GM12801 (cell line): ENCODE data around the gene STX1B.

Source experiments
- TF ChIP-seq, protein P1 (sequence below): IDR thresholded peaks from one replicate; pipeline ENCODE4 v1.5.1; 2011; ENCODE audit warnings: control low read depth; ENCODE audit not compliant: insufficient read length; ENCODE audit errors: extremely low read depth

Gene STX1B

DNA sequence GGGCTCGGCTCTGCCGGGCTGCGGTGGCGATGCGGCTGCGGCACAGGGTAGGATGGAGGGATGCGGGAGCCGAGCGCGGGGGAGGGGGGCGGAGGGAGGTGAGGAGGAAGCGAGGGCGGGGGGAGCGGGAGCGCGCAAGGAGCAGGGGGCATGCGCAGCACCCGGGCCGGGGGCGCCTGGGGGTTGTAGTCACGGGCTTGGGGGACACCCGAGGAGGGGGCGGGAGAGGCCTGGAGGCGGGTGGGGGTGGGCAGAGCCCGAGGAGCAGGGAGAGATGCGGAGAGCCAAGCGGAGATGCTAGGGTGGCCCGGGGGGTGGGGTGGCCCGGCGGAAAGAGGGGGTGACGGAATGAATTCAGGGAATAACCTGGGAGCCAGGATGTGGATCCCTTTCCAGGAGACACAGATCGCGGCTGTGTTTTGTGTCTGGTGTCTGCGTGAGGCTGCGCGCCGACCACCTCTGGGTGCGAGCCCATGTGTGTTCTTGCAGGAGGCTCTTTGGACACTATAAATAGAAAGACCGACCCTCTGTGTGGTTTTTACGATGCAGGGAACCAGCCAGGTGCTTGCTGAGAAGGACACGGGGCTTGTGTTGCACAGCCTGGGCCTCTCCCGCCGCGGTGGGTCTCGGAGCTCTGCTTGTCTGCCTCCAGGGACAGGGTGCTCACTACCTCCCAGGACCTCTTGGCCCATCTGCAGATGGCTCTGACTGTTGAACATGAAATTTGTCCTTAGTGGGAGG is at the start of gene STX1B:
TSS of gene STX1B (minus strand) at position 54 of the 741 bp plus-strand sequence. CDS start 242 bp downstream, outside the sequence.
- TF ChIP-seq, protein P1, sequence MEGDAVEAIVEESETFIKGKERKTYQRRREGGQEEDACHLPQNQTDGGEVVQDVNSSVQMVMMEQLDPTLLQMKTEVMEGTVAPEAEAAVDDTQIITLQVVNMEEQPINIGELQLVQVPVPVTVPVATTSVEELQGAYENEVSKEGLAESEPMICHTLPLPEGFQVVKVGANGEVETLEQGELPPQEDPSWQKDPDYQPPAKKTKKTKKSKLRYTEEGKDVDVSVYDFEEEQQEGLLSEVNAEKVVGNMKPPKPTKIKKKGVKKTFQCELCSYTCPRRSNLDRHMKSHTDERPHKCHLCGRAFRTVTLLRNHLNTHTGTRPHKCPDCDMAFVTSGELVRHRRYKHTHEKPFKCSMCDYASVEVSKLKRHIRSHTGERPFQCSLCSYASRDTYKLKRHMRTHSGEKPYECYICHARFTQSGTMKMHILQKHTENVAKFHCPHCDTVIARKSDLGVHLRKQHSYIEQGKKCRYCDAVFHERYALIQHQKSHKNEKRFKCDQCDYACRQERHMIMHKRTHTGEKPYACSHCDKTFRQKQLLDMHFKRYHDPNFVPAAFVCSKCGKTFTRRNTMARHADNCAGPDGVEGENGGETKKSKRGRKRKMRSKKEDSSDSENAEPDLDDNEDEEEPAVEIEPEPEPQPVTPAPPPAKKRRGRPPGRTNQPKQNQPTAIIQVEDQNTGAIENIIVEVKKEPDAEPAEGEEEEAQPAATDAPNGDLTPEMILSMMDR: no peak

DNA sequence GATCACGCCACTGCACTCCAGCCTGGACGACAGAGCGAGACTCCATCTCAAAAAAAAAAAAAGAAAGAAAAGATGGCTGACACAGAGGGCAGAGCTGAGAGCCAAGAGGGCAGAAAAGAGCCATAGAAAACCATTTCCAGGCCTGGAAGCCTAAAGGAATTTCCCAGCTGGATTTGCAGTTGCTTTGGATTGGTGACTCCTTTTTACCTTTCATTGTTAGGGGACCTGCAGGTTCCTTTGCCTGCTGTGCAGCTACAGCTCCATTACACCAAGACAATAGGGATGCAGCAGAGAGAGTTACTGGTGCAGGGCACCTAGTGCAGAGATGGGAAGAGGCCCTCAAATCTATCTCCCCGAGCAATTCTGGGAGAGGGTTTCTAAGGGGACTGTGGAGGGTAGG is 45.2 kb upstream of the STX1B start:
- TF ChIP-seq, protein P1: no peak

DNA sequence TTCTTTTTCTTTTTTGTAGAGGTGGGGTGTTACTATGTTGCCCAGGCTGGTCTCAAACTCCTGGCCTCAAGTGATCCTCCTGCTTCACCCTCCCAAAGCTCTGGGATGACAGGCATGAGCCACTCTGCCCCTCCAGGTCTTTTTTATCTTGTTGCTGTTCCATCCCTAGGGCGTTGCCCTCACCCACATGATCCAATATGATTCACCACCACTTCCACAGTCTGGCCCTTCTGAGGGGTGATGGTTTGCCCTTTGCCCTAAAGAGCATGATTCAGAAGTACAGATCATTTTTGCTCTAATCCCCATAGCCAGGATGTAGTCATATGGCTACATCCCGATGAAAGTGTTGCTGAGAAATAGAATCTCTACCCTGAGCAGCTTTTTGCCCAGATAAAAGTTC is 41.7 kb upstream of the STX1B start:
- TF ChIP-seq, protein P1: no peak

DNA sequence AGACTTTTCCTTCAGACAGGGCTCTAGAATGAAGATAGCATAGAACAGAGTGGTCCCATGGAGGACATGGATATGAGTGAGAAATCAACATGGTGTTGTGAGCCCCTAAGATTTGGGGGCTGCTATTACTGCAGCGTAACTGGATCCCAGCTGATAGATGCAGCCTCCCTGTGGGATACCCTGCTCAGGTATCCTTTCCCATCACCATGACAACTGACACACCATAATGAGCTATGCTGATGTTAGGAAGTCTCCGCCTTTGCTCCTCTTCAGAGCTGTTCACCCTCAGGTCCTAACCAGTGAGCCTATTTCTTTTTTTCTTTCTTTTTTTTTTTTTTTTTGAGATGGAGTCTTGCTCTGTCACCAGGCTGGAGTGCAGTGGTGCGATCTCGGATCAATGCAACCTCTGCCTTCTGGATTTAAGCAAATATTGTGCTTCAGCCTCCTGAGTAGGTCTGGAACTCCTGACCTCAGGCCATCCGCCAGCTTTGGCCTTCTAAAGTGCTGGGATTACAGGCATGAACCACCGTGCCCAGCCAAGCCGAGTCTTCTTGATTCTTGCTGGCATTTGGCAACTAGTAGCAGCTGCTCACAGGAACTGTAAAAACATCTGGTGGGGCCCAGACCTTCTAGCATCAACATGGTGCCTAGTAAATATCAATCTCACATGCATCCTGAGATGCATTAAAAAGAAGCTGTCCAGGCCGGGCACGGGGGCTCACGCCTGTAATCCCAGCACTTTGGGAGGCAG is 40.0 kb upstream of the STX1B start:
- TF ChIP-seq, protein P1: no peak

DNA sequence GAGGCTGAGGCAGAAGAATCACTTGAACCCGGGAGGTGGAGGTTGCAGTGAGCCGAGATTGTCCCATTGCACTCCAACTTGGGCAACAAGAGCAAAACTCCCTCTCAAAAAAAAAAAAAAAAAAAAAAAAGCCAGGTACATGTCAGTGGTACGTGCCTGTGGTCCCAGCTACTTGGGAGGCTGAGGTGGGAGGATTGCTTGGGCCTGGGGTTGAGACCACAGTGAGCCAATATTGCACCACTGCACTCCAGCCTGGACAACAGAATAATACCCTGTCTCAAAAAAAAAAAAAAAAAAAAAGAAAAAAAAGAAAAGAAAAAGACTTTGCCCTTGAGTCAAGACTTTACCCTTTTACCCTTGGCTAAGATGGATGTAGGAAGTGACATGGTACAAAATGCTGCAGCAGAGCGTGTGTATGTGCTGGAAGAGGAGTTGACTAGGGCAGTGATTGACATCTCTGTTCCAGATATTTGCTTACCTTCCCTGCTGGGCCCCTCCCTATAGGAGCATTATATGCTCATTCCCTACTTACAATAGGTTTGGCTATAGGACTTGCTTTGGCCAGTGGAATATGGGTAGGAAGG is 33.6 kb upstream of the STX1B start:
- TF ChIP-seq, protein P1: no peak

DNA sequence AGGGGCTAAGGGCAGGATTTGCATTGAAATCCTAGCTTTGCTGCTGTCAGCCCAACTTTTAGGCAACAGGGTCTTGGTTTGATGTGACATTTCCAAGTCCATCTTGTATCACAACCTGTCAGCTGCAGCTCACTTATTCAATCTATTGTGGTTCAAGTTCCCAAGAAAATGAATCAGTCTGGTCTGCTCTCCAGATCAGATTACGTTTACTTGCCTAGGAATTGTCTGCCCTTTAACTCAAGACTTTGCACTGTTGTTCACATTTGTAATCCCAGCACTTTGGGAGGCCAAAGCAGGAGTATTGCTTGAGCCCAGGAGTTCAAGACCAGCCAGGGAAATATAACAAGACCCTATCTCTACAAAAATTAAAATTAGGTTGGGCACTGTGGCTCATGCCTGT is 32.9 kb upstream of the STX1B start:
- TF ChIP-seq, protein P1: no peak

DNA sequence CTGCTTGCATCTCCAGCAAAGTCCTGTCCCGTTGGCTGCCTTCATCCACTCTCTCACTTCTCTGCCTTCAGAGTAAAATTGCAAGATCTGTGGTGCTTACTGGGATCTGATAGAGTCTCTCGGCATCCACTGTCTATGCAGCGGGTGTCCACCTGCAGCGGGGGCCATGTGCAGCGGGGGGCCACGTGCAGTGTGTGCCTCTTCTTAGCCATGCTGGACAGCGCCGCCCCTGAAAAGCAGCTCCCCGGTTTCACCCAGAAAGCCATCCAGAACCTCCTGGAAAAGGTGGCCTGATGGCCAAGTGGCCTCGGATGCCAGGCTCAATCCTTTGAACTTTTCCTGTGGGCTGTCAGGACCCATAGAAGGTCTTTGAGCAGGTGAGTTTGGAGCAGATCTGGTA is 32.4 kb upstream of the STX1B start:
- TF ChIP-seq, protein P1: no peak
